Motor neuron (in vitro differentiated cells): Measurements from ENCODE around the gene SGSH. TPM values are rescaled to one million over a fixed set of nuclear protein-coding genes. Genes with fewer than 3 reads are reported as not detected.
A peak's percentile ranks its signal among the peaks of the same experiment; 100 is the strongest.

Experiments
- ATAC-seq, 8 experiments: fragments of 200-7000 bp; cut with Tn5 transposase; replicated peaks in 6 of 8; 2 replicates each; pipeline ENCODE4 v1.8.0; 2021; ENCODE audit warnings: mild to moderate bottlenecking in 8 of 8, moderate library complexity in 8 of 8
- H3K27ac ChIP-seq, 2 donors: fragments of 250-450 bp; sonication (Bioruptor Pico); 2 replicates each; pipeline ENCODE4 v1.9.0; 2021; ENCODE audit warnings: antibody characterized with exemption in 2 of 2, mild to moderate bottlenecking in 2 of 2, moderate library complexity in 1 of 2
- H3K4me1 ChIP-seq, 2 donors: fragments of 250-450 bp; sonication (Bioruptor Pico); replicated peaks in 1 of 2; 2 replicates each; pipeline ENCODE4 v1.6.1; 2021; ENCODE audit warnings: antibody characterized with exemption in 2 of 2, mild to moderate bottlenecking in 2 of 2, moderate library complexity in 1 of 2
- H3K4me3 ChIP-seq, 5 donors: fragments of 250-450 bp; sonication (Bioruptor Pico); 2 replicates each; pipeline ENCODE4 v1.9.0; 2021; ENCODE audit warnings: antibody characterized with exemption in 5 of 5, mild to moderate bottlenecking in 5 of 5, moderate library complexity in 4 of 5
- WGBS, 10 experiments: fragments of 450-650 bp; shearing (Covaris generic); methylation state at CpG; one replicate each; pipeline ENCODE4 v1.0.0; 2022; 5-methylcytosine and 5-hydroxymethylcytosine counted together
- in situ Hi-C, 9 experiments: fragments of 400-800 bp; cut with MboI; loops; one replicate each; pipeline ENCODE4 v1.15.0; 2021; ENCODE audit warnings: low sequenced_read_pairs in 9 of 9, low pct_unique_long_range_greater_than_20kb in 2 of 9; ENCODE audit not compliant: unreplicated experiment in 9 of 9
- total RNA-seq, 8 experiments: library from RNA; unstranded; fragments of 300-600 nt; gene quantifications; 2 replicates each; pipeline versions ENCODE4 v1.2.3 to v1.2.4, GENCODE V29; 2022

SGSH gene
- total RNA-seq, 8 experiments from 2014 or later: 5.5 to 56.6 (median 11.2) TPM

GRCh38 chr17:80181431-80181830, 38.7 kb downstream of the SGSH start:
- in situ Hi-C loops: no loop called here
- Histone ChIP-seq H3K4me3 (no peak overlapping the region), H3K4me1 (peaks cover 2 to 7% of the 10 kb centered on the region in 2 donors), H3K27ac (no peak overlapping the region)
- 60 to 90% methylated on average over 1 to 11 of the region's 17 CpGs; no CpG with 5 or more reads in 8 of the 10 experiments for WGBS, 10 experiments
- ATAC-seq: no peak

GRCh38 chr17:80180192-80180591, 39.9 kb downstream of the SGSH start:
- no peak for ATAC-seq
- 20 to 94% (median 80%) methylated on average over 1 to 9 of the region's 14 CpGs; no CpG with 5 or more reads in 3 of the 10 experiments for WGBS, 10 experiments
- in situ Hi-C loops: no loop called here
- Histone ChIP-seq H3K27ac (no peak overlapping the region), H3K4me1 (peaks cover 2 to 7% of the 10 kb centered on the region in 2 donors), H3K4me3 (no peak overlapping the region)

DNA sequence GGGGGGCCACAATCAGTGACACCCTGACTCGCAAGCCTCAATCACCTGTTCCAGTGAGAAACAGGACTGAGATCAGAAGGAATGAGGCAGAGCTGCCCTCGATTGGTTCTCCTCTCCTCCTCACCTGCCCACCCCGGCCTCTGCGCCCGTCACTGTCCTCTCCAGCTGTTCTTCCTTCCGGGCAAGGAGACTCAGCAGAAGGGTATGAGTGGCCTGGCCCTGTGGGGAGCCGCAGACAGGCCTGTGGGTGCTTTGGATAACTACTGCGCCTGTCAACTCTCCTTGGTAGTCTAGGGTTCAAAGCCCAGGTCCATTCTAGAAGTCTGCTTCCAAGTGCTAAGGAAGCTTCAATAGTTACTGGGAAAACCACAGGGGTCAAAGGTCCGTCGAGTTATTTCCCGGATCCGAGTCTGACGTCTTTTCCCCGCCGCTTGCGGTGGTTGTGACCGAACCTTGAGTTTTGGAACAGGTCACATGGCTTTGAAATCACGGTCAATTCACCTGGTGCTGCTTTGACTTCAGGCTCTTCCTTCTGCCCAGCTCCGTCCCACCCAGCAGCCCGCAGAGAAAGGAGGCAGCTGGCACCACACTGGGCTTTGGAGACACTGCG, 42.0 kb downstream of the SGSH start:
- Histone ChIP-seq H3K4me1 (no peaks in the 10 kb centered on the region), H3K27ac (no peak overlapping the region), H3K4me3 (no peak overlapping the region)
- WGBS, 10 experiments: 53 to 100% (median 80%) methylated on average over 1 to 12 of the region's 21 CpGs; no CpG with 5 or more reads in 3 of the 10 experiments
- in situ Hi-C loops: no loop called here
- no peak for ATAC-seq

GRCh38 chr17:80176757-80177156, 43.4 kb downstream of the SGSH start:
- no peak overlapping the region for H3K4me3 ChIP-seq
- 75 to 80% methylated on average over 2 to 6 of the region's 11 CpGs; no CpG with 5 or more reads in 8 of the 10 experiments for WGBS, 10 experiments
- in situ Hi-C loops: no loop called here
- ATAC-seq: no peak
- H3K27ac ChIP-seq: no peak overlapping the region
- no peaks in the 10 kb centered on the region for H3K4me1 ChIP-seq

- ATAC-seq: no peak
- Histone ChIP-seq H3K4me1 (no peaks in the 10 kb centered on the region), H3K4me3 (no peak overlapping the region), H3K27ac (no peak overlapping the region)
- 73 to 100% (median 91%) methylated on average over 1 to 6 of the region's 6 CpGs; no CpG with 5 or more reads in 1 of the 10 experiments for WGBS, 10 experiments
- in situ Hi-C loops: no loop called here
These were observed 46.2 kb downstream of the SGSH start for GRCh38 chr17:80173916-80174315.

GRCh38 chr17:80173126-80173525, 47.0 kb downstream of the SGSH start:
- in situ Hi-C loops: no loop called here
- no peak for ATAC-seq

DNA sequence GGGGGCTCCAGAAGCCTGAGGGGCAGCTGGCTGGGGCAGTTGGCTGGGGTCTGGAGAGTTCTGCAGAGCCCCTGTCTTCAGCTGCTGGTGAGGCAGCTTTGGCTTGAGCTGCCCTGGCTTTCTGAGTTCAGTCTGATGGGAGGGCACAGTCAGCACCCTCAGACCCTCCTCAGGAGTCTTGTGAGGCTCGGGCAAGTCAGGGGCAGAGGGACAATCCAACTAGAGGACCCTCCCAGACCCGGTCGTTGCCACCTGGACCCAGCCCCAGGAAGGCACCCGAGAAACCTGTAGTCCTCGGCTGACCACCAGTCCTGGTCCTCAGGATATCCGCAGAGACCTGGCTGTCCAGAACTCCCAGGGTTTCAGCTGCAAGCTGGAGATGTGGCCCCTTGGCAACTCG, 48.5 kb downstream of the SGSH start:
- Histone ChIP-seq H3K27ac (no peak overlapping the region), H3K4me3 (no peak overlapping the region), H3K4me1 (peaks cover 0 to 5% of the 10 kb centered on the region in 2 donors)
- 80 to 92% methylated on average over 2 to 4 of the region's 7 CpGs; no CpG with 5 or more reads in 8 of the 10 experiments for WGBS, 10 experiments
- ATAC-seq: no peak
- in situ Hi-C loops: no loop called here

More at GRCh38 chr17:80173126-80173525, 47.0 kb downstream of the SGSH start:
- no peak overlapping the region for H3K4me3 ChIP-seq
- H3K27ac ChIP-seq: no peak overlapping the region
- WGBS, 10 experiments: 67 to 100% (median 78%) methylated on average over 1 to 12 of the region's 12 CpGs; no CpG with 5 or more reads in 4 of the 10 experiments
- H3K4me1 ChIP-seq: peaks cover 0 to 4% of the 10 kb centered on the region in 2 donors

DNA sequence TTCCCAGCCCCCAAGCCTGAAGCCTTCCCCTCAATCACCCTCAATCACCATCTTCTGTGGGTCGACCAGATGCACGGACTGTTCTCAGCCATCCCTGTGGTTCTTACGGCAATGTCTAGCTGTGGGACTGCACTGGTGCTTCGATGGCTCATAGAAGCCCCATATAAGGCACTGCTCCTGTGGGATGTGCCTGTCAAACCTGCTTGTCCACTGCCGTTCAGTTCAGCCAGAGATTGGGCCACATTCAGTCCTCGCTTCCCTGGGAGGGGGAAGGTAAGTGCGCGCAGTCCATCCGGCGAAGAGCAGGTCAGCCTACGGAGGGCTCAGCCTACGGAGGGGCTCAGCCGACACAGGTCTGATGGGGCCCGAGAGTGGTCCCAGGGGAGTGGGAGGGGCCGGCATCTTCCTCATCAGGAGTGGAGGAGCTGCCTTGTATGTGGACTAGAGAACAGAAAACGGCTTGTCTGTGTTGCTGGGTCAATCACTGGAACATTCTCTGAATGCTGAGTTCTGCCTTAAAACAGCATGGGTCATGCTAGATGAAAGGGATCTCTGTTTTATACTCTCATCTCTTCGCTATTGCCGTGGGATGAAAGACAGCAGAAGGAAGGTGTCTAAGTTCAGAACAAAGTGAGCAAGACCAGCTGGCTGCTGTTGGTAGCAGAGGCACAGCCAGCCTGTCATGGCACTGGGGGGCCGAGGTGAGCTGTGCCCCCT, 50.2 kb downstream of the SGSH start, which contains the start of gene CARD14:
Gene CARD14 (plus strand): TSS at position 247 of the 717 bp plus-strand sequence. CDS start 11,409 bp downstream, outside the sequence.
- Histone ChIP-seq H3K27ac (no peak within 1 kb of the TSS), H3K4me1 (peaks cover 0 to 5% of the 10 kb centered on the region in 2 donors), H3K4me3 (no peak within 1 kb of the TSS)
- ATAC-seq: peak in 2 of 8 experiments; percentile 20 to 25
- in situ Hi-C loops: no loop called here
- 20 to 87% (median 73%) methylated on average over 2 to 7 of the region's 19 CpGs; no CpG with 5 or more reads in 4 of the 10 experiments for WGBS, 10 experiments

DNA sequence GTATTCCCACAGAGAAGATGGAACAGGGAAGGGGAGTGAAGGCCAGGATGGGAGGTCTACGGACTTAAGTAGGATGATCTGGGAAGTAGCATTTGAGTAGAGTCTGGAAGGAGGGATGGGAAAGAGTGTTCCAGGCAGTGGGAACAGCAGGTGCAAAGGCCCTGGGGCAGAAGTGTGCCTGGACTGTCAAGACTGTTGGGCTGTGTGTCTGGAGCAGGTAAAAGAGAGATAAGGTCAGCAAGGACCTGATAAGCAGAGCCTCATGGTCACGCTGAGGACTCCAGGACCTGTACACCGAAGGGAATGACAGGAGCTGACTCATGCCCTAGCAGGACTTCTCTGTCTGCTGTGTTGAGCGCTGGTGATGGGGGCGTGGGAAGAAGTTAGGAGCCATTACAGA, 51.0 kb downstream of the SGSH start:
- Histone ChIP-seq H3K27ac (no peak overlapping the region), H3K4me1 (peaks cover 0 to 5% of the 10 kb centered on the region in 2 donors), H3K4me3 (no peak overlapping the region)
- in situ Hi-C loops: no loop called here
- 60 to 100% (median 86%) methylated on average over 1 to 3 of the region's 5 CpGs; no CpG with 5 or more reads in 2 of the 10 experiments for WGBS, 10 experiments
- ATAC-seq: no peak

- in situ Hi-C loops: no loop called here
- peak in 1 of 8 experiments; percentile 70 for ATAC-seq
- WGBS, 10 experiments: 25 to 100% (median 69%) methylated on average over 2 to 5 of the region's 5 CpGs; no CpG with 5 or more reads in 2 of the 10 experiments
- Histone ChIP-seq H3K27ac (no peak overlapping the region), H3K4me3 (no peak overlapping the region), H3K4me1 (peaks cover 0 to 5% of the 10 kb centered on the region in 2 donors)
These were observed 51.8 kb downstream of the SGSH start for GRCh38 chr17:80168371-80168770.

DNA sequence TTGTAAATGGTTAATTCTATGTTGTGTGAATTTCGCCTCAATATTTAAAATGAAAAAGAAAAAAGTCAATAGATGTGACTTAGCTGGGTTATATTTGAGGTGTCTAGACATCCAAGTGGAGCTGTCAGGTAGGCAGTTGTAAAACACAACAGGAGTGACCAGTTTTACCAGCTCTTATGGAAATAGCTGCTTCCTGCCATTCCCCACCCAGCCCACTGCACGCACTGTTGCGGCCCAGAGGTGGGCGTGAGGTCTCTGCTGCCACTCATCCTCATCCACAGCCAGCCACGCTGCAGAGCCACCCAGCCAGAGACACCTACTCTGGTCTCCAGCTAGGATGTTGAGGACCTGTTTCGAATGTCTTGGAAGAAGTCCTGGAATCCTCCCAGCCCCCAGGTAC, 53.7 kb downstream of the SGSH start:
- Histone ChIP-seq H3K4me3 (no peak overlapping the region), H3K4me1 (peaks cover 5% of the 10 kb centered on the region in 2 donors), H3K27ac (no peak overlapping the region)
- 55 to 100% (median 100%) methylated on average over 1 to 4 of the region's 6 CpGs; no CpG with 5 or more reads in 7 of the 10 experiments for WGBS, 10 experiments
- in situ Hi-C loops: no loop called here
- no peak for ATAC-seq

GRCh38 chr17:80164185-80164584, 55.9 kb downstream of the SGSH start:
- Histone ChIP-seq H3K27ac (no peak overlapping the region), H3K4me1 (peaks cover 18 to 23% of the 10 kb centered on the region in 2 donors), H3K4me3 (no peak overlapping the region)
- ATAC-seq: no peak
- WGBS, 10 experiments: 47 to 93% (median 73%) methylated on average over 3 to 11 of the region's 11 CpGs; no CpG with 5 or more reads in 3 of the 10 experiments
- in situ Hi-C loops: no loop called here

- ATAC-seq: no peak
- peaks cover 16 to 23% of the 10 kb centered on the region in 2 donors for H3K4me1 ChIP-seq
- in situ Hi-C loops: no loop called here
- H3K4me3 ChIP-seq: no peak overlapping the region
- WGBS, 10 experiments: 70 to 100% (median 90%) methylated on average over 2 to 4 of the region's 4 CpGs; no CpG with 5 or more reads in 1 of the 10 experiments
- H3K27ac ChIP-seq: no peak overlapping the region
These were observed 56.8 kb downstream of the SGSH start for GRCh38 chr17:80163336-80163735.
